Measurements from ENCODE around the gene LRRC52. TPM values are rescaled to one million over a fixed set of nuclear protein-coding genes. Genes with fewer than 3 reads are reported as not detected.

The LRRC52 gene
- total and polyA plus RNA-seq, 4 donors, result not detected

DNA sequence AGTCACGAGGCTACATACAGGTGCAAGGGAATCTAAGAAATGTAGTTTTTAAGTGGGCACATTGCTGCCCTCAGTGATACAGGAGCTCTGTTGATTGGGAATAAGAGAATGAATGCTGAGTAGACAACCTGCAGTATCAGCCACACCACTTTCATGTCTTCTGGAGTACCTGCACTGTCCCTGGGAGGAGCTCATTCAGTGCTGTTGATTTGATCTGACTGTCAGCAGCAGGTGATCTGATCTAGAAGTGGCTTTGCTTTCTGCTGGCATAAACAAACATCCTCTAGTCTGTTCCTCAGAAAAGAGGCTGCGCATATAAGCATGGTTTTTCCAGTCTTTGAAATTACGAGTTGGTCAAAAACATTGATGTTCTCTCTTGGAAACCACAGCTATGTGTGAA lies 35.5 kb upstream of the LRRC52 start (continued):
- TF ChIP-seq, protein P1, sequence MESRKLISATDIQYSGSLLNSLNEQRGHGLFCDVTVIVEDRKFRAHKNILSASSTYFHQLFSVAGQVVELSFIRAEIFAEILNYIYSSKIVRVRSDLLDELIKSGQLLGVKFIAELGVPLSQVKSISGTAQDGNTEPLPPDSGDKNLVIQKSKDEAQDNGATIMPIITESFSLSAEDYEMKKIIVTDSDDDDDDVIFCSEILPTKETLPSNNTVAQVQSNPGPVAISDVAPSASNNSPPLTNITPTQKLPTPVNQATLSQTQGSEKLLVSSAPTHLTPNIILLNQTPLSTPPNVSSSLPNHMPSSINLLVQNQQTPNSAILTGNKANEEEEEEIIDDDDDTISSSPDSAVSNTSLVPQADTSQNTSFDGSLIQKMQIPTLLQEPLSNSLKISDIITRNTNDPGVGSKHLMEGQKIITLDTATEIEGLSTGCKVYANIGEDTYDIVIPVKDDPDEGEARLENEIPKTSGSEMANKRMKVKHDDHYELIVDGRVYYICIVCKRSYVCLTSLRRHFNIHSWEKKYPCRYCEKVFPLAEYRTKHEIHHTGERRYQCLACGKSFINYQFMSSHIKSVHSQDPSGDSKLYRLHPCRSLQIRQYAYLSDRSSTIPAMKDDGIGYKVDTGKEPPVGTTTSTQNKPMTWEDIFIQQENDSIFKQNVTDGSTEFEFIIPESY (IDR thresholded peaks at IDR 0.05), result no peak
- TF ChIP-seq RAD21 (IDR thresholded peaks at IDR 0.05) (no peak), FOXA1 (IDR thresholded peaks at IDR 0.05) (no peak), YY1 (IDR thresholded peaks at IDR 0.05) (no peak), SP1 (IDR thresholded peaks at IDR 0.05) (no peak)

DNA sequence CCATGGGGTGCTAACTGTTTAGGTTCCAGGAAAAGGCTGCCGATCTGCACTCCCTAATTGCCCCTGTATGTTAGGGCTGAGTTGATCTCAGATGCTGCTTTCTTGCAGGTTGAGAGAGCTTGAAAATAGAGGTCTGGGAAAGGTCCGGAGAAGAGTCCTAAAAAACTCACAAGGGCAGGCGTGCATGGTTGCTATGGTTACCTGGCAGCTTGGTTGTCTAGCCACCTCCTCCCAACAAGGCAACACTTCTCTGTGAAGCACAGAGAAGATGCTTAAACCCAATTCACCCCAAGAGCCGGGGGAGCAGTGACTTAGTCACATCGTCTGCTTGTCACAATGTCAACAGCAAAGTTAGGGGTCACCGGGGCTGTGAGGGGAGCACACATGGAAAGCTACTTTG lies 31.0 kb upstream of the LRRC52 start:
- peaks cover 0 to 2% (median 0%) of the 10 kb centered on the region in 4 donors for H3K27me3 ChIP-seq (ENCODE audit: control insufficient read depth in 4 of 4, insufficient read depth in 4 of 4, low read length in 3 of 4)
- H3K9ac ChIP-seq (ENCODE audit: low read depth in 1 of 2, low read length in 2 of 2), result no peak overlapping the region
- H3K4me1 ChIP-seq (ENCODE audit: control insufficient read depth in 4 of 4, insufficient read depth in 4 of 4, low read length in 3 of 4), result no peaks in the 10 kb centered on the region
- DNase-seq (ENCODE audit: low spot score), result no peak
- H3K27ac ChIP-seq (ENCODE audit: low read depth in 1 of 2, low read length in 2 of 2), result no peak overlapping the region
- 58% methylated on average over 6 of the region's 6 CpGs for WGBS
- no peaks in the 10 kb centered on the region for H3K9me3 ChIP-seq (ENCODE audit: control insufficient read depth in 4 of 4, low read length in 3 of 4)
- no peaks in the 10 kb centered on the region for H3K36me3 ChIP-seq (ENCODE audit: control insufficient read depth in 4 of 4, insufficient read depth in 3 of 4, low read depth in 1 of 4, low read length in 3 of 4)
- no peak for TF ChIP-seq FOXA2 (IDR thresholded peaks at IDR 0.05)
- no peak for TF ChIP-seq RXRA (IDR thresholded peaks at IDR 0.05)
- TF ChIP-seq RAD21 (IDR thresholded peaks at IDR 0.05), result no peak
- TF ChIP-seq HNF4G (IDR thresholded peaks at IDR 0.05), result no peak
- no peak for TF ChIP-seq EGR1 (IDR thresholded peaks at IDR 0.05; ENCODE audit: low read depth in 2 of 2)
- TF ChIP-seq HNF4A (conservative IDR thresholded peaks at IDR 0.05), result no peak
- no peak for TF ChIP-seq FOXA1 (IDR thresholded peaks at IDR 0.05)
- no peak for TF ChIP-seq CTCF (IDR thresholded peaks at IDR 0.05; ENCODE audit: low read depth, low read length, missing input control)
- TF ChIP-seq, protein P1 (IDR thresholded peaks at IDR 0.05), result no peak
- TF ChIP-seq YY1 (IDR thresholded peaks at IDR 0.05), result no peak
- no peak for TF ChIP-seq TAF1 (conservative IDR thresholded peaks at IDR 0.05)
- TF ChIP-seq GABPA (IDR thresholded peaks at IDR 0.05 in 1 of 2, conservative IDR thresholded peaks at IDR 0.05 in 1 of 2), result no peak
- TF ChIP-seq, protein P2, sequence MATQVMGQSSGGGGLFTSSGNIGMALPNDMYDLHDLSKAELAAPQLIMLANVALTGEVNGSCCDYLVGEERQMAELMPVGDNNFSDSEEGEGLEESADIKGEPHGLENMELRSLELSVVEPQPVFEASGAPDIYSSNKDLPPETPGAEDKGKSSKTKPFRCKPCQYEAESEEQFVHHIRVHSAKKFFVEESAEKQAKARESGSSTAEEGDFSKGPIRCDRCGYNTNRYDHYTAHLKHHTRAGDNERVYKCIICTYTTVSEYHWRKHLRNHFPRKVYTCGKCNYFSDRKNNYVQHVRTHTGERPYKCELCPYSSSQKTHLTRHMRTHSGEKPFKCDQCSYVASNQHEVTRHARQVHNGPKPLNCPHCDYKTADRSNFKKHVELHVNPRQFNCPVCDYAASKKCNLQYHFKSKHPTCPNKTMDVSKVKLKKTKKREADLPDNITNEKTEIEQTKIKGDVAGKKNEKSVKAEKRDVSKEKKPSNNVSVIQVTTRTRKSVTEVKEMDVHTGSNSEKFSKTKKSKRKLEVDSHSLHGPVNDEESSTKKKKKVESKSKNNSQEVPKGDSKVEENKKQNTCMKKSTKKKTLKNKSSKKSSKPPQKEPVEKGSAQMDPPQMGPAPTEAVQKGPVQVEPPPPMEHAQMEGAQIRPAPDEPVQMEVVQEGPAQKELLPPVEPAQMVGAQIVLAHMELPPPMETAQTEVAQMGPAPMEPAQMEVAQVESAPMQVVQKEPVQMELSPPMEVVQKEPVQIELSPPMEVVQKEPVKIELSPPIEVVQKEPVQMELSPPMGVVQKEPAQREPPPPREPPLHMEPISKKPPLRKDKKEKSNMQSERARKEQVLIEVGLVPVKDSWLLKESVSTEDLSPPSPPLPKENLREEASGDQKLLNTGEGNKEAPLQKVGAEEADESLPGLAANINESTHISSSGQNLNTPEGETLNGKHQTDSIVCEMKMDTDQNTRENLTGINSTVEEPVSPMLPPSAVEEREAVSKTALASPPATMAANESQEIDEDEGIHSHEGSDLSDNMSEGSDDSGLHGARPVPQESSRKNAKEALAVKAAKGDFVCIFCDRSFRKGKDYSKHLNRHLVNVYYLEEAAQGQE (IDR thresholded peaks at IDR 0.05), result no peak
- TF ChIP-seq ATF3 (IDR thresholded peaks at IDR 0.05), result no peak
- TF ChIP-seq SP1 (IDR thresholded peaks at IDR 0.05), result no peak
- no peak for TF ChIP-seq MAX (IDR thresholded peaks at IDR 0.05)
- no peak for TF ChIP-seq NR2F2 (IDR thresholded peaks at IDR 0.05)
- H3K4me3 ChIP-seq (ENCODE audit: low read depth in 1 of 3, low read length in 3 of 3), result no peak overlapping the region
